Measurements from ENCODE around the gene MT1X. TPM values are rescaled to one million over a fixed set of nuclear protein-coding genes. Genes with fewer than 3 reads are reported as not detected.

Gene MT1X
- total RNA-seq, 1 experiment from 2014 or later: 138 TPM

- H3K4me3 ChIP-seq (ENCODE audit: insufficient read depth, low read depth, low read length): peak overlapping the region; percentile 74
- peaks cover 4% of the 10 kb centered on the region; the same call in 1 of the 2 replicates for H3K27me3 ChIP-seq (ENCODE audit: control insufficient read depth, insufficient read depth, low read length)
- no peak for DNase-seq
- no peaks in the 10 kb centered on the region for H3K36me3 ChIP-seq (replicated peaks; ENCODE audit: control insufficient read depth, insufficient read depth, low read length)
Observed at GRCh38 chr16:56682703-56683397, 580 bp downstream of the MT1X start.

GRCh38 chr16:56683424-56684172 lies 1.3 kb downstream of the MT1X start:
- peak overlapping the region; percentile 74; the same call in 1 of the 2 replicates for H3K4me3 ChIP-seq (ENCODE audit: insufficient read depth, low read depth, low read length)
- H3K27me3 ChIP-seq (ENCODE audit: control insufficient read depth, insufficient read depth, low read length): peaks cover 4% of the 10 kb centered on the region; the same call in 1 of the 2 replicates
- no peak for DNase-seq
- no peaks in the 10 kb centered on the region for H3K36me3 ChIP-seq (replicated peaks; ENCODE audit: control insufficient read depth, insufficient read depth, low read length)

- DNase-seq: no peak
Observed at GRCh38 chr16:56684256-56684925, 2.1 kb downstream of the MT1X start.

GRCh38 chr16:56684926-56685590 lies 2.8 kb downstream of the MT1X start:
- H3K4me3 ChIP-seq (ENCODE audit: insufficient read depth, low read depth, low read length): no peak overlapping the region

More at GRCh38 chr16:56684256-56684925, 2.1 kb downstream of the MT1X start:
- Histone ChIP-seq H3K27me3 (ENCODE audit: control insufficient read depth, insufficient read depth, low read length) (peaks cover 4% of the 10 kb centered on the region; the same call in 1 of the 2 replicates), H3K36me3 (replicated peaks; ENCODE audit: control insufficient read depth, insufficient read depth, low read length) (no peaks in the 10 kb centered on the region), H3K4me3 (ENCODE audit: insufficient read depth, low read depth, low read length) (no peak overlapping the region)

GRCh38 chr16:56686758-56687157 lies 4.5 kb downstream of the MT1X start:
- H3K36me3 ChIP-seq (replicated peaks; ENCODE audit: control insufficient read depth, insufficient read depth, low read length): no peaks in the 10 kb centered on the region
- no peak overlapping the region for H3K4me3 ChIP-seq (ENCODE audit: insufficient read depth, low read depth, low read length)
- DNase-seq: no peak
- H3K27me3 ChIP-seq (ENCODE audit: control insufficient read depth, insufficient read depth, low read length): peaks cover 3% of the 10 kb centered on the region; the same call in 1 of the 2 replicates

More at GRCh38 chr16:56684926-56685590, 2.8 kb downstream of the MT1X start:
- Histone ChIP-seq H3K36me3 (replicated peaks; ENCODE audit: control insufficient read depth, insufficient read depth, low read length) (no peaks in the 10 kb centered on the region), H3K27me3 (ENCODE audit: control insufficient read depth, insufficient read depth, low read length) (peaks cover 4% of the 10 kb centered on the region; the same call in 1 of the 2 replicates)
- no peak for DNase-seq

- Histone ChIP-seq H3K27me3 (ENCODE audit: control insufficient read depth, insufficient read depth, low read length) (no peaks in the 10 kb centered on the region), H3K36me3 (replicated peaks; ENCODE audit: control insufficient read depth, insufficient read depth, low read length) (no peaks in the 10 kb centered on the region), H3K4me3 (ENCODE audit: insufficient read depth, low read depth, low read length) (no peak overlapping the region)
- no peak for DNase-seq
Observed at GRCh38 chr16:56688762-56689161, 6.5 kb downstream of the MT1X start.

- Histone ChIP-seq H3K27me3 (ENCODE audit: control insufficient read depth, insufficient read depth, low read length) (no peaks in the 10 kb centered on the region), H3K4me3 (ENCODE audit: insufficient read depth, low read depth, low read length) (no peak overlapping the region), H3K36me3 (replicated peaks; ENCODE audit: control insufficient read depth, insufficient read depth, low read length) (no peaks in the 10 kb centered on the region)
- DNase-seq: no peak
Observed at GRCh38 chr16:56689171-56689570, 6.9 kb downstream of the MT1X start.

- no peaks in the 10 kb centered on the region for H3K36me3 ChIP-seq (replicated peaks; ENCODE audit: control insufficient read depth, insufficient read depth, low read length)
- no peak for DNase-seq
- no peaks in the 10 kb centered on the region for H3K27me3 ChIP-seq (ENCODE audit: control insufficient read depth, insufficient read depth, low read length)
- no peak overlapping the region for H3K4me3 ChIP-seq (ENCODE audit: insufficient read depth, low read depth, low read length)
Observed at GRCh38 chr16:56690420-56691122, 8.3 kb downstream of the MT1X start.

- Histone ChIP-seq H3K4me3 (ENCODE audit: insufficient read depth, low read depth, low read length) (no peak overlapping the region), H3K36me3 (replicated peaks; ENCODE audit: control insufficient read depth, insufficient read depth, low read length) (no peaks in the 10 kb centered on the region), H3K27me3 (ENCODE audit: control insufficient read depth, insufficient read depth, low read length) (no peaks in the 10 kb centered on the region)
- DNase-seq: no peak
Observed at GRCh38 chr16:56691885-56692284, 9.6 kb downstream of the MT1X start.

GRCh38 chr16:56695246-56695645 lies 13.0 kb downstream of the MT1X start:
- Histone ChIP-seq H3K4me3 (ENCODE audit: insufficient read depth, low read depth, low read length) (no peak overlapping the region), H3K27me3 (ENCODE audit: control insufficient read depth, insufficient read depth, low read length) (no peaks in the 10 kb centered on the region), H3K36me3 (replicated peaks; ENCODE audit: control insufficient read depth, insufficient read depth, low read length) (no peaks in the 10 kb centered on the region)
- no peak for DNase-seq

GRCh38 chr16:56697456-56698155 lies 15.3 kb downstream of the MT1X start:
- no peaks in the 10 kb centered on the region for H3K27me3 ChIP-seq (ENCODE audit: control insufficient read depth, insufficient read depth, low read length)
- no peak overlapping the region for H3K4me3 ChIP-seq (ENCODE audit: insufficient read depth, low read depth, low read length)
- no peaks in the 10 kb centered on the region for H3K36me3 ChIP-seq (replicated peaks; ENCODE audit: control insufficient read depth, insufficient read depth, low read length)
- DNase-seq: no peak

GRCh38 chr16:56700195-56700594 lies 17.9 kb downstream of the MT1X start:
- DNase-seq: no peak
- no peaks in the 10 kb centered on the region for H3K27me3 ChIP-seq (ENCODE audit: control insufficient read depth, insufficient read depth, low read length)

GRCh38 chr16:56700631-56701030 lies 18.4 kb downstream of the MT1X start:
- no peak for DNase-seq
- no peaks in the 10 kb centered on the region for H3K36me3 ChIP-seq (replicated peaks; ENCODE audit: control insufficient read depth, insufficient read depth, low read length)
- H3K27me3 ChIP-seq (ENCODE audit: control insufficient read depth, insufficient read depth, low read length): no peaks in the 10 kb centered on the region
- no peak overlapping the region for H3K4me3 ChIP-seq (ENCODE audit: insufficient read depth, low read depth, low read length)

More at GRCh38 chr16:56700195-56700594, 17.9 kb downstream of the MT1X start:
- Histone ChIP-seq H3K36me3 (replicated peaks; ENCODE audit: control insufficient read depth, insufficient read depth, low read length) (no peaks in the 10 kb centered on the region), H3K4me3 (ENCODE audit: insufficient read depth, low read depth, low read length) (no peak overlapping the region)
